ENCODE data around the gene LSMEM2.

DNA sequence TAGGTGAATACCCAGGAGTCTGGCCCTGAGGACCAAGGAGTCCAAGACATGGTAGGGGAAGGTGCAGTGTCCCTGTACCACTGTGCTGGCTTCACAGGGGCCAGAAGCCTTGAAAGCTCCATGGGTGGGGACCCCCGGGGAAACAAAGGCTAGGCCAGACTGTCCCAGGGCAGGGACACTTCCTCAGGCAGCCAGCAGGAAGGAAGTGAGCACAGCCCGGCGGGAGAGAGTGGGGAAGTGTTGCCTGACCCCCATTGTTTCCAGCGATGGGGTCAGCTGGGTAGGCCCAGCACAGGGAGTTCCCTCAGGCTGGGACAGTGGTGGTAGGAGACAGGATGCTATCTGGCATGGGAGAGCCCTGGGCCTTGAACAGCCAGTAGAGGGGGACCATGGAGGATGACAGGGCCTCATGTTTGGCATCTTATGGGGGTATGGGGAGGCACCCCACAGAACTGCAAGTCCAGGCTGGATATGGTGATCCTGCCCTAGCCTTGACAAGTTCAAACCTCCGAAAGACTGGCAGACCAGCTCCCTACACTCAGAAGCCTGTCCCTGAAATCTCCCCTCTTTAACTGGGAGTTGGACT, 44.8 kb downstream of the LSMEM2 start:
- TF ChIP-seq CTCF (IDR thresholded peaks at IDR 0.05): no peak
- no peak for TF ChIP-seq POLR2A (IDR thresholded peaks at IDR 0.05)

Measured in vagina (tissue), 2 donors.